Measurements from ENCODE around the gene TMEM59L. TPM values are rescaled to one million over a fixed set of nuclear protein-coding genes. Genes with fewer than 3 reads are reported as not detected.

TMEM59L gene
- total RNA-seq, 1 experiment from 2014 or later = 2.4 TPM

DNA sequence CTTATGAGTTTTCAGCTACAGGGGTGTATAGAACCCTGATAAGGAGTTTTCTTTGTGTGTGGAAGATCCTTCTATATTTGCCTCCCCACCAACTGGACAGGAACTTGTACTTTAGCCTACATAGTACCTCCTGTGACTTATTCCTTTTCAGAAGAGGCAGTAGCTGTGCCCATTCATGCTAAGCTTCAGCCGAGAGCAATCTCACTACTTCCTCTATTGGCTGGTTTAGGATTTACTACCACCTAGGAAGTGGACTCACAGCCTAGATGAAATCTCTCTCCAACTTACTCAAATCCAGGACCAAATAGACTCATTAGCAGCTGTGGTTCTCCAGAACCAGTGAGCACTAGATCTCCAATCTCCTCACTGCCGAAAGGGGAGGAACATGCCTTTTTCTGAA, 26.4 kb upstream of the TMEM59L start:
- no TSS peak for BruUV-seq (replicated peaks)
- in situ Hi-C loops (cut with HindIII; ENCODE audit: low pct_unique_long_range_greater_than_20kb, low sequenced_read_pairs) = no loop called here

DNA sequence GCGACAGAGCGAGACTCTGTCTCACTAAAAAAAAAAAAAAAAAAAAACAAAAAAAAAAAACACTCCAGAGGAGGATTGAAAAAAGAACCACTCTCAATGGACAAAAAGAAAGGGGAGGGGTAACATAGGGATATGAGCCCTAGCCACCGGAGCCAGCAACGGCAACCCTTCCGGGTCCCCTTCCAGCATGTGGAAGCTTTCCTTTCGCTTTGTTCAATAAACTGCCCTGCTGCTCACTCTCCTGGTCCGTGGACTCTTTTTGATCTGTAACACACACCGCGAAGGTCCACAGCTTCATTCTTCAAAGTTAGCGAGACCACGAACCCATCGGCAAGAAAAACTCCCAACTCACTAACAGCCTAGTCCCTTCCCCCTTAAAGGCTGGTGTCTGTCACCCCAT, 25.1 kb upstream of the TMEM59L start:
- H3K27ac ChIP-seq (ENCODE audit: low read length) = no peak overlapping the region
- H3K27me3 ChIP-seq (ENCODE audit: control insufficient read depth, insufficient read depth, low read length) = no peaks in the 10 kb centered on the region
- ChIA-PET CTCF (interaction anchor here (0.6 kb wide), 1 partner anchor 87 kb away, joined by 3 read pairs; no protein-coding TSS in a partner anchor), POLR2A (no interaction called here)
- intact Hi-C loops (cut with micrococcal nuclease; ENCODE audit: unreplicated experiment) = no loop called here
- BruUV-seq (replicated peaks) = no TSS peak
- H3K4me3 ChIP-seq (ENCODE audit: low read depth in 2 of 2, low read length in 2 of 2) = no peak overlapping the region
- H3K36me3 ChIP-seq (ENCODE audit: control insufficient read depth, insufficient read depth, low read length) = no peaks in the 10 kb centered on the region; the same call in 1 of the 2 replicates
- DNase-seq (ENCODE audit: low read depth, low spot score) = no peak
- TF ChIP-seq, protein P1, sequence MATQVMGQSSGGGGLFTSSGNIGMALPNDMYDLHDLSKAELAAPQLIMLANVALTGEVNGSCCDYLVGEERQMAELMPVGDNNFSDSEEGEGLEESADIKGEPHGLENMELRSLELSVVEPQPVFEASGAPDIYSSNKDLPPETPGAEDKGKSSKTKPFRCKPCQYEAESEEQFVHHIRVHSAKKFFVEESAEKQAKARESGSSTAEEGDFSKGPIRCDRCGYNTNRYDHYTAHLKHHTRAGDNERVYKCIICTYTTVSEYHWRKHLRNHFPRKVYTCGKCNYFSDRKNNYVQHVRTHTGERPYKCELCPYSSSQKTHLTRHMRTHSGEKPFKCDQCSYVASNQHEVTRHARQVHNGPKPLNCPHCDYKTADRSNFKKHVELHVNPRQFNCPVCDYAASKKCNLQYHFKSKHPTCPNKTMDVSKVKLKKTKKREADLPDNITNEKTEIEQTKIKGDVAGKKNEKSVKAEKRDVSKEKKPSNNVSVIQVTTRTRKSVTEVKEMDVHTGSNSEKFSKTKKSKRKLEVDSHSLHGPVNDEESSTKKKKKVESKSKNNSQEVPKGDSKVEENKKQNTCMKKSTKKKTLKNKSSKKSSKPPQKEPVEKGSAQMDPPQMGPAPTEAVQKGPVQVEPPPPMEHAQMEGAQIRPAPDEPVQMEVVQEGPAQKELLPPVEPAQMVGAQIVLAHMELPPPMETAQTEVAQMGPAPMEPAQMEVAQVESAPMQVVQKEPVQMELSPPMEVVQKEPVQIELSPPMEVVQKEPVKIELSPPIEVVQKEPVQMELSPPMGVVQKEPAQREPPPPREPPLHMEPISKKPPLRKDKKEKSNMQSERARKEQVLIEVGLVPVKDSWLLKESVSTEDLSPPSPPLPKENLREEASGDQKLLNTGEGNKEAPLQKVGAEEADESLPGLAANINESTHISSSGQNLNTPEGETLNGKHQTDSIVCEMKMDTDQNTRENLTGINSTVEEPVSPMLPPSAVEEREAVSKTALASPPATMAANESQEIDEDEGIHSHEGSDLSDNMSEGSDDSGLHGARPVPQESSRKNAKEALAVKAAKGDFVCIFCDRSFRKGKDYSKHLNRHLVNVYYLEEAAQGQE (IDR thresholded peaks at IDR 0.05; ENCODE audit: insufficient read depth in 1 of 2, low read depth in 2 of 2, low read length in 1 of 2) = no peak
- TF ChIP-seq SIN3A (IDR thresholded peaks at IDR 0.05; ENCODE audit: borderline replicate concordance, insufficient read depth, low read depth, low read length) (no peak), TCF7L2 (IDR thresholded peaks at IDR 0.05; ENCODE audit: low read depth, low read length) (no peak), POLR2AphosphoS5 (IDR thresholded peaks at IDR 0.05; ENCODE audit: low read depth, low read length) (no peak)
- TF ChIP-seq, protein P2, sequence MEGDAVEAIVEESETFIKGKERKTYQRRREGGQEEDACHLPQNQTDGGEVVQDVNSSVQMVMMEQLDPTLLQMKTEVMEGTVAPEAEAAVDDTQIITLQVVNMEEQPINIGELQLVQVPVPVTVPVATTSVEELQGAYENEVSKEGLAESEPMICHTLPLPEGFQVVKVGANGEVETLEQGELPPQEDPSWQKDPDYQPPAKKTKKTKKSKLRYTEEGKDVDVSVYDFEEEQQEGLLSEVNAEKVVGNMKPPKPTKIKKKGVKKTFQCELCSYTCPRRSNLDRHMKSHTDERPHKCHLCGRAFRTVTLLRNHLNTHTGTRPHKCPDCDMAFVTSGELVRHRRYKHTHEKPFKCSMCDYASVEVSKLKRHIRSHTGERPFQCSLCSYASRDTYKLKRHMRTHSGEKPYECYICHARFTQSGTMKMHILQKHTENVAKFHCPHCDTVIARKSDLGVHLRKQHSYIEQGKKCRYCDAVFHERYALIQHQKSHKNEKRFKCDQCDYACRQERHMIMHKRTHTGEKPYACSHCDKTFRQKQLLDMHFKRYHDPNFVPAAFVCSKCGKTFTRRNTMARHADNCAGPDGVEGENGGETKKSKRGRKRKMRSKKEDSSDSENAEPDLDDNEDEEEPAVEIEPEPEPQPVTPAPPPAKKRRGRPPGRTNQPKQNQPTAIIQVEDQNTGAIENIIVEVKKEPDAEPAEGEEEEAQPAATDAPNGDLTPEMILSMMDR (IDR thresholded peaks at IDR 0.05) = no peak
- no peaks in the 10 kb centered on the region for H3K4me1 ChIP-seq (ENCODE audit: control insufficient read depth, insufficient read depth, low read length)
- no peaks in the 10 kb centered on the region for H3K9me3 ChIP-seq (ENCODE audit: control insufficient read depth, insufficient read depth, low read depth, low read length)
- in situ Hi-C loops (cut with HindIII; ENCODE audit: low pct_unique_long_range_greater_than_20kb, low sequenced_read_pairs) = no loop called here
- no peak for ATAC-seq

More for the DNA sequence above, 26.4 kb upstream of the TMEM59L start:
- Histone ChIP-seq H3K36me3 (ENCODE audit: control insufficient read depth, insufficient read depth, low read length) (no peaks in the 10 kb centered on the region; the same call in 1 of the 2 replicates), H3K4me3 (ENCODE audit: low read depth in 2 of 2, low read length in 2 of 2) (no peak overlapping the region), H3K27me3 (ENCODE audit: control insufficient read depth, insufficient read depth, low read length) (no peaks in the 10 kb centered on the region), H3K4me1 (ENCODE audit: control insufficient read depth, insufficient read depth, low read length) (no peaks in the 10 kb centered on the region), H3K27ac (ENCODE audit: low read length) (no peak overlapping the region), H3K9me3 (ENCODE audit: control insufficient read depth, insufficient read depth, low read depth, low read length) (no peaks in the 10 kb centered on the region)
- TF ChIP-seq POLR2AphosphoS5 (IDR thresholded peaks at IDR 0.05; ENCODE audit: low read depth, low read length) = no peak
- TF ChIP-seq TCF7L2 (IDR thresholded peaks at IDR 0.05; ENCODE audit: low read depth, low read length) = no peak
- TF ChIP-seq, protein P1 (IDR thresholded peaks at IDR 0.05; ENCODE audit: insufficient read depth in 1 of 2, low read depth in 2 of 2, low read length in 1 of 2) = no peak
- TF ChIP-seq, protein P2 (IDR thresholded peaks at IDR 0.05) = no peak
- ChIA-PET CTCF (no interaction called here), POLR2A (no interaction called here)
- intact Hi-C loops (cut with micrococcal nuclease; ENCODE audit: unreplicated experiment) = no loop called here
- DNase-seq (ENCODE audit: low read depth, low spot score) (no peak), ATAC-seq (no peak)

Measured in Panc1 (cell line).